Measurements from ENCODE around the gene PTGER2. TPM values are rescaled to one million over a fixed set of nuclear protein-coding genes. Genes with fewer than 3 reads are reported as not detected.

Gene PTGER2
- total RNA-seq, 6 experiments from 2014 or later, result 0.28 to 0.73 (median 0.37) TPM

GRCh38 chr14:52354242-52354641, 40.1 kb downstream of the PTGER2 start:
- TF ChIP-seq CTCF (IDR thresholded peaks at IDR 0.05), result no peak
- Mint-ChIP-seq H3K9me3 (no peaks in the 10 kb centered on the region), H3K4me1 (ENCODE audit: low read depth) (peaks cover 63% of the 10 kb centered on the region), H3K27ac (peak overlapping the region; percentile 90), H3K36me3 (ENCODE audit: low read depth) (0 out of 2 replicates have a peak, but pooled peaks cover 4% of the 10 kb centered on the region), H3K4me3 (peak overlapping the region; percentile 75; the same call in 1 of the 2 replicates), H3K27me3 (ENCODE audit: insufficient read depth) (no peaks in the 10 kb centered on the region)
- DNase-seq, result no peak

- Mint-ChIP-seq H3K9me3 (no peaks in the 10 kb centered on the region), H3K4me3 (peak overlapping the region; percentile 75), H3K27ac (peak overlapping the region; percentile 90), H3K36me3 (ENCODE audit: low read depth) (no peaks in the 10 kb centered on the region), H3K4me1 (ENCODE audit: low read depth) (peaks cover 55% of the 10 kb centered on the region), H3K27me3 (ENCODE audit: insufficient read depth) (no peaks in the 10 kb centered on the region)
- no peak for TF ChIP-seq CTCF (IDR thresholded peaks at IDR 0.05)
- peak; percentile 92 for DNase-seq
These were observed 40.9 kb downstream of the PTGER2 start for GRCh38 chr14:52355016-52355431.

GRCh38 chr14:52355526-52355925, 41.4 kb downstream of the PTGER2 start:
- H3K27me3 Mint-ChIP-seq (ENCODE audit: insufficient read depth), result no peaks in the 10 kb centered on the region; the same call in 1 of the 2 replicates
- no peak for DNase-seq
- H3K4me3 Mint-ChIP-seq, result peak overlapping the region; percentile 75
- H3K36me3 Mint-ChIP-seq (ENCODE audit: low read depth), result no peaks in the 10 kb centered on the region
- H3K27ac Mint-ChIP-seq, result peak overlapping the region; percentile 90
- peaks cover 50% of the 10 kb centered on the region for H3K4me1 Mint-ChIP-seq (ENCODE audit: low read depth)
- H3K9me3 Mint-ChIP-seq, result no peaks in the 10 kb centered on the region
- no peak for TF ChIP-seq CTCF (IDR thresholded peaks at IDR 0.05)

- Mint-ChIP-seq H3K36me3 (ENCODE audit: low read depth) (no peaks in the 10 kb centered on the region), H3K4me3 (peak overlapping the region; percentile 75), H3K27me3 (ENCODE audit: insufficient read depth) (no peaks in the 10 kb centered on the region; the same call in 1 of the 2 replicates), H3K27ac (peak overlapping the region; percentile 90), H3K4me1 (ENCODE audit: low read depth) (peaks cover 45% of the 10 kb centered on the region), H3K9me3 (no peaks in the 10 kb centered on the region)
- no peak for DNase-seq
- TF ChIP-seq CTCF (IDR thresholded peaks at IDR 0.05), result no peak
These were observed 41.9 kb downstream of the PTGER2 start for GRCh38 chr14:52356025-52356424.

GRCh38 chr14:52360831-52361230, 46.7 kb downstream of the PTGER2 start:
- peaks cover 13% of the 10 kb centered on the region for H3K4me1 Mint-ChIP-seq (ENCODE audit: low read depth)
- no peak overlapping the region for H3K4me3 Mint-ChIP-seq
- no peak for DNase-seq
- no peaks in the 10 kb centered on the region; the same call in 1 of the 2 replicates for H3K27me3 Mint-ChIP-seq (ENCODE audit: insufficient read depth)
- no peak for TF ChIP-seq CTCF (IDR thresholded peaks at IDR 0.05)
- H3K36me3 Mint-ChIP-seq (ENCODE audit: low read depth), result no peaks in the 10 kb centered on the region
- no peak overlapping the region for H3K27ac Mint-ChIP-seq
- no peaks in the 10 kb centered on the region for H3K9me3 Mint-ChIP-seq

All from HFFc6 (cell line).